HEK293T (cell line): ENCODE data around the gene MCCC1.
"Not testable (repeated sequence)": the region's sequence is repeated elsewhere in the genome, so short reads cannot be mapped to it uniquely, and the experiment has no call there.

Experiments
- CTCF ChIA-PET: fragments of 350-600 bp; formaldehyde crosslinking; extraction: SDS; loops from one replicate; lab custom pipeline; 2021; ENCODE audit warnings: antibody characterized with exemption, inconsistent platforms; lab: Yijun Ruan, JAX
- POLR2A ChIA-PET: fragments of 350-600 bp; formaldehyde crosslinking; extraction: SDS; loops from one replicate; lab custom pipeline; 2020; ENCODE audit warnings: antibody characterized with exemption, inconsistent platforms; lab: Yijun Ruan, JAX
- DNase-seq: peaks from one replicate; pipeline ENCODE4 v3.0.0; 2012; ENCODE audit warnings: mixed read lengths; ENCODE audit errors: extremely low spot score
- ARNT ChIP-seq: fragments of 450-650 bp; IDR thresholded peaks from 2 replicates; pipeline ENCODE4 v1.6.1; 2017; ENCODE audit warnings: mild to moderate bottlenecking
- BHLHE40 ChIP-seq: fragments of 450-650 bp; IDR thresholded peaks from 2 replicates; pipeline ENCODE4 v1.6.1; 2016; ENCODE audit warnings: mild to moderate bottlenecking, moderate library complexity, borderline replicate concordance
- CTBP1 ChIP-seq: fragments of 450-650 bp; IDR thresholded peaks from 2 replicates; pipeline ENCODE4 v1.6.1; 2016; ENCODE audit warnings: borderline replicate concordance
- ELF4 ChIP-seq: fragments of 450-650 bp; IDR thresholded peaks from 2 replicates; pipeline ENCODE4 v1.6.1; 2017; ENCODE audit warnings: antibody characterized with exemption
- FOXA1 ChIP-seq: fragments of 450-650 bp; IDR thresholded peaks from 2 replicates; pipeline ENCODE4 v1.6.1; 2016; ENCODE audit warnings: mild to moderate bottlenecking
- FOXK2 ChIP-seq: fragments of 450-650 bp; IDR thresholded peaks from 2 replicates; pipeline ENCODE4 v1.6.1; 2016; ENCODE audit warnings: mild to moderate bottlenecking
- FOXM1 ChIP-seq: fragments of 450-650 bp; IDR thresholded peaks from 2 replicates; pipeline ENCODE4 v1.6.1; 2017; ENCODE audit warnings: mild to moderate bottlenecking, borderline replicate concordance
- HDGF ChIP-seq: fragments of 450-650 bp; IDR thresholded peaks from 2 replicates; pipeline ENCODE4 v1.6.1; 2017; ENCODE audit warnings: antibody characterized with exemption, borderline replicate concordance
- L3MBTL2 ChIP-seq: fragments of 450-650 bp; conservative IDR thresholded peaks from 2 replicates; pipeline ENCODE4 v1.6.1; 2016; ENCODE audit warnings: mild to moderate bottlenecking
- LEF1 ChIP-seq: fragments of 450-650 bp; IDR thresholded peaks from 2 replicates; pipeline ENCODE4 v1.6.1; 2017; ENCODE audit warnings: mild to moderate bottlenecking, borderline replicate concordance
- NFRKB ChIP-seq: fragments of 450-650 bp; IDR thresholded peaks from 2 replicates; pipeline ENCODE4 v1.6.1; 2016; ENCODE audit warnings: mild to moderate bottlenecking, moderate library complexity
- SP1 ChIP-seq: fragments of 450-650 bp; IDR thresholded peaks from 2 replicates; pipeline ENCODE4 v1.6.1; 2017
- SUZ12 ChIP-seq: fragments of 450-650 bp; IDR thresholded peaks from 2 replicates; pipeline ENCODE4 v1.6.1; 2016; ENCODE audit warnings: mild to moderate bottlenecking
- TARDBP ChIP-seq: fragments of 450-650 bp; IDR thresholded peaks from 2 replicates; pipeline ENCODE4 v1.6.1; 2016
- ZNF384 ChIP-seq: fragments of 450-650 bp; IDR thresholded peaks from 2 replicates; pipeline ENCODE4 v1.6.1; 2016
- TF ChIP-seq, protein P1 (sequence below): fragments of 450-650 bp; IDR thresholded peaks from 2 replicates; pipeline ENCODE4 v1.6.1; 2016

MCCC1 gene

DNA sequence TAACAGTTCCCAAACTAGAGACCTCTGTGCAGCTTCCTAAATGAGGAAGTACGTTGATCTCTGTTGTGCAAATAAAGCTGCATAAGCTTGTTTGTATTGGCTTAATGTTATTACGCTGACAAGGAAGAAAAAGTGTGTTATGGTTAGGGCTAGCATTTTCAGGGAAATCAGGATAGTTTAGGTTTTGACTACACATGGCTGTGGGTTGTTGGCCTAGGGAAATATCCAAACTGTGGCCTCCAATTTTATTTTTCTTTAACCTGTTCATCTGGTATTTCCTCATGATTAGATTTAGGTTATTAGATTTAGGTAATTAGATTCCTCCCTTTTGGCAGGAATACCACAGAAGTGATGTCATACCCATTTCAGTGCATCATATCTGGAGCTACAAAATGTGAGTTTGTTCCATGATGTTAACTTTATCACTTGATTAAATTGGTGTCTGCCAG lies 8.7 kb upstream of the MCCC1 start:
- CTCF ChIA-PET: no interaction called here
- TF ChIP-seq ELF4 (no peak), FOXM1 (no peak), SUZ12 (no peak), TARDBP (no peak), NFRKB (no peak), ARNT (no peak), SP1 (no peak), ZNF384 (no peak), CTBP1 (no peak), FOXA1 (no peak), HDGF (no peak), LEF1 (no peak), L3MBTL2 (no peak)
- TF ChIP-seq, protein P1, sequence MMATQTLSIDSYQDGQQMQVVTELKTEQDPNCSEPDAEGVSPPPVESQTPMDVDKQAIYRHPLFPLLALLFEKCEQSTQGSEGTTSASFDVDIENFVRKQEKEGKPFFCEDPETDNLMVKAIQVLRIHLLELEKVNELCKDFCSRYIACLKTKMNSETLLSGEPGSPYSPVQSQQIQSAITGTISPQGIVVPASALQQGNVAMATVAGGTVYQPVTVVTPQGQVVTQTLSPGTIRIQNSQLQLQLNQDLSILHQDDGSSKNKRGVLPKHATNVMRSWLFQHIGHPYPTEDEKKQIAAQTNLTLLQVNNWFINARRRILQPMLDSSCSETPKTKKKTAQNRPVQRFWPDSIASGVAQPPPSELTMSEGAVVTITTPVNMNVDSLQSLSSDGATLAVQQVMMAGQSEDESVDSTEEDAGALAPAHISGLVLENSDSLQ: no peak
- POLR2A ChIA-PET: no interaction called here
- DNase-seq: no peak

DNA sequence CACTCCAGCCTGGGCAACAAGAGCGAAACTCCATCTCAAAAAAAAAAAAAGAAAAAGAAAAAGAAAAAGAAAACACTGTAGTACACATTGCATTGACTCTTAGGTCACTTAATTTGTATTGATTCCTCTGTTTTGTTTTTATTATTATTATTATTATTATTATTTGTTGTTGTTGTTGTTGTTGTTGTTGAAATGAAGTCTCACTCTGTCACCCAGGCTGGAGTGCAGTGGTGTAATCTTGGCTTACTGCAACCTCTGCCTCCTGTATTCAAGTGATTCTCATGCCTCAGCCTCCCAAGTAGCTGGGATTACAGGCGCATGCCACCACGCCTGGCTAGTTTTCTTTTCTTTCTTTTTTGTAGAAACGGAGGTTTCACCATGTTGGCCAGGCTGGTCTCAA lies 8.1 kb upstream of the MCCC1 start:
- POLR2A ChIA-PET, DNase-seq, CTCF ChIA-PET: not testable (repeated sequence)

DNA sequence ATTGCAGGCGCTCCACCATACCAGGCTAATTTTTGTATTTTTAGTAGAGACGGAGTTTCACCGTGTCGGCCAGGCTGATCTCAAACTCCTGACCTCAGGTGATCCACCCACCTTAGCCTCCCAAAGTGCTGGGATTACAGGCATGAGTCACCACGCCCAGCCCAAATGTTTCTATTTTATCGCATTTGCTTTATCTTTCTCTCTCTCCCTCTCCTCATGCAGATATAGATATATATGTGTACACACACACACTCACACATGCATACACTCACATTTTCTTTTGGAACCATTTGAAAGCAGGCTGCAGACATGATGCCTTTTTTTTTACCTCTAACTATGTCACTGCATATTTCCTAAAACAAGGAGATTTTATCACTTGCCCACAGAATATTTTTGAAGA lies 7.3 kb upstream of the MCCC1 start:
- ChIA-PET CTCF (no interaction called here), POLR2A (no interaction called here)
- no peak for DNase-seq
- TF ChIP-seq ELF4 (no peak), L3MBTL2 (no peak), ARNT (no peak), LEF1 (no peak), SP1 (no peak), FOXK2 (no peak), ZNF384 (no peak), HDGF (no peak), TARDBP (no peak), SUZ12 (no peak), FOXA1 (no peak)
- TF ChIP-seq, protein P1: no peak

DNA sequence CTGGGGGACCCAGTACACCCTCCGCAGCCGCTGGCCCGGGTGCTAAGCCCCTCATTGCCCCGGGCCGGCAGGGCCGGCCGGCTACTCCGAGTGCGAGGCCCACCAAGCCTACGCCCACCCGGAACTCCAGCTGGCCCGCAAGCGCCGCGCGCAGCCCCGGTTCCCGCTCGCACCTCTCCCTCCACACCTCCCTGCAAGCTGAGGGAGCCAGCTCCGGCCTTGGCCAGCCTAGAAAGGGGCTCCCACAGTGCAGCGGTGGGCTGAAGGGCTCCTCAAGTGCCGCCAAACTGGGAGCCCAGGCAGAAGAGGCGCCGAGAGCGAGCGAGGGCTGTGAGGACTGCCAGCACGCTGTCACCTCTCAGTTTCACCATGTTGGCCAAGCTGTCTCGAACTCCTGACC lies 4.7 kb upstream of the MCCC1 start:
- POLR2A ChIA-PET: interaction anchor here (0.8 kb wide), 1 partner anchor 12 kb away, joined by 3 read pairs; no protein-coding TSS in a partner anchor
- CTCF ChIA-PET: not testable (repeated sequence)

DNA sequence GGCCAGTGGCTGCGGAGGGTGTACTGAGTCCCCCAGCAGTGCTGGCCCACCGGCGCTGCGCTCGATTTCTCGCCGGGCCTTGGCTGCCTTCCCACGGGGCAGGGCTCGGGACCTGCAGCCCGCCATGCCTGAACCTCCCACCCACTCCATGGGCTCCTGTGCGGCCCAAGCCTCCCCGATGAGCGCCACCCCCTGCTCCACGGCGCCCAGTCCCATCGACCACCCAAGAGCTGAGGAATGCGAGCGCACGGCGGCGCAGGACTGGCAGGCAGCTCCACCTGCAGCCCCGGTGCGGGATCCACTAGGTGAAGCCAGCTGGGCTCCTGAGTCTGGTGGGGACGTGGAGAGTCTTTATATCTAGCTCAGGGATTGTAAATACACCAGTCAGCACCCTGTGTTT lies 1.7 kb upstream of the MCCC1 start:
- DNase-seq, CTCF ChIA-PET, POLR2A ChIA-PET: not testable (repeated sequence)

More for the DNA sequence above, 4.7 kb upstream of the MCCC1 start:
- not testable (repeated sequence) for DNase-seq

DNA sequence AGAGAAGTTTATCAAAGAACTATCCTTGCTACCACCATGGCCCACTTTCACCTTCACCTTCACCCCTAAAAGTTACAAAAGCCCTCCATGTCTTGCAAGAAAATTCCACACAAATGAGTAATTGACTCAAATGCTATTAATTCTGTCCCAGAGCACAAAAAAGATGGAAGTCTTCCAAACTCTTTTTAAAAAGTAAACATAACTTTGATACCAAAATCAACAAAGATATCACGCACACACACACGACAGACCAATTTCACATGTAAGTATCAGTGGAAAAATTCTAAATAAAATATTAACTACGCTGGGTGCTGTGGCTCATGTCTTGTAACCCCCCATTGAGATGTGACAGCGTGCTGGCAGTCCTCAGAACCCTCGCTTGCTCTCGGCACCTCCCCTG lies 1.1 kb upstream of the MCCC1 start:
- TF ChIP-seq BHLHE40 (no peak), FOXK2 (no peak)
- ChIA-PET CTCF (no interaction called here), POLR2A (no interaction called here)
- DNase-seq: no peak

DNA sequence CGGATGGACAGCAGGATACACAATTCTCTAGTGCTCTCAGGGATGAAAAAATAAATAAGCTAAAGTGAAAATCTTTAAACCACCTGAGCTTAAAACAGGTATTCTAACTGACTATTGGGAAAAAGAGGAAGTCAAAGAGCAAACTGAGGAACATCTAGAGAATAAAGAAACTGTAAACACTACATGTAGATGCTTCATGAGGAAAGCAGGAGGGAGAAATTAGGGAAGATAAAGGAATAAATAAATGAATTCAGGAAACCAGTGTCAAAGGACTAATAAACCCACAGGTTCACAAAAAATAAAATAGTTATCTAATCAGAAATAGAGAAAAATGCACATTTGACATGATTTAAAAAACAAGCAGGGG lies 525 bp upstream of the MCCC1 start:
- ChIA-PET POLR2A (interaction anchor here (1.5 kb wide), 1 partner anchor 185 kb away, joined by 3 read pairs; no protein-coding TSS in a partner anchor), CTCF (interaction anchor here (0.6 kb wide), 1 partner anchor 33 kb away, joined by 3 read pairs; no protein-coding TSS in a partner anchor)
- no peak for DNase-seq
- no peak for TF ChIP-seq ZNF384
- TF ChIP-seq L3MBTL2: no peak
- no peak for TF ChIP-seq SP1
- no peak for TF ChIP-seq BHLHE40

DNA sequence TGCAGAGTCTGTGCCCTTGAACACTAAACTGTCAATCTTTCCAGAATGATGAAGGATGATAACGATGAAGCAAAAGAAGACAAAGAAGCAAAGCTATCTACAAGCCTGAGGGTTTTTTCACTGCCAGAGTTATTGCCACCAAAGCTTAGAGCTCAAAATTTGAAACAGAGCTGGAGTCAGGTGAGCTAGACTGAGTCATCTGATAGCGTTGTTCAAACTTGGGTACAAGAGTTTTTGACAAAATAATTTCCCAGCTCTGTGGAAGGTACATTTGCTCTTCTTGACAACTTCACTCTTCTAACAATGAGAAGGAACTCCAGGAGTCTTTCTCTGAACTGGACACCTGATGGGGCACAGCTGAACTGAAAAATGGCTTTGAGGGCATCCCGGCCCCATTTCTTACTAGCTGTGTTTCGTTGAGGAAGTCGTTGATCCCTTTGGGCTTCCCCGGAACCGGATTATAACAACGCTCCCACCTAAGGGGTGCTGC lies 715 bp downstream of the MCCC1 start:
- no peak for DNase-seq
- CTCF ChIA-PET: no interaction called here
- TF ChIP-seq FOXM1: no peak
- no peak for TF ChIP-seq ELF4
- no peak for TF ChIP-seq LEF1
- TF ChIP-seq HDGF: no peak
- TF ChIP-seq TARDBP: no peak
- no peak for TF ChIP-seq CTBP1
- TF ChIP-seq, protein P1: no peak
- TF ChIP-seq SP1: no peak
- TF ChIP-seq FOXA1: no peak
- no peak for TF ChIP-seq ARNT
- TF ChIP-seq BHLHE40: no peak
- TF ChIP-seq FOXK2: no peak
- TF ChIP-seq L3MBTL2: no peak
- no peak for TF ChIP-seq SUZ12
- POLR2A ChIA-PET: interaction anchor here (1.5 kb wide), 1 partner anchor 183 kb away, joined by 3 read pairs; no protein-coding TSS in a partner anchor
